GM21723 (cell line): ENCODE results near the gene ALDH2.
"Not testable (repeated sequence)": the region's sequence is repeated elsewhere in the genome, so short reads cannot be mapped to it uniquely, and the experiment has no call there.

Experiments
- ATAC-seq: cut with Tn5 transposase; IDR thresholded peaks from one replicate; pipeline ENCODE4 v1.9.1; 2021; ENCODE audit warnings: mild to moderate bottlenecking, moderate library complexity; ENCODE audit not compliant: unreplicated experiment

ALDH2 gene

DNA sequence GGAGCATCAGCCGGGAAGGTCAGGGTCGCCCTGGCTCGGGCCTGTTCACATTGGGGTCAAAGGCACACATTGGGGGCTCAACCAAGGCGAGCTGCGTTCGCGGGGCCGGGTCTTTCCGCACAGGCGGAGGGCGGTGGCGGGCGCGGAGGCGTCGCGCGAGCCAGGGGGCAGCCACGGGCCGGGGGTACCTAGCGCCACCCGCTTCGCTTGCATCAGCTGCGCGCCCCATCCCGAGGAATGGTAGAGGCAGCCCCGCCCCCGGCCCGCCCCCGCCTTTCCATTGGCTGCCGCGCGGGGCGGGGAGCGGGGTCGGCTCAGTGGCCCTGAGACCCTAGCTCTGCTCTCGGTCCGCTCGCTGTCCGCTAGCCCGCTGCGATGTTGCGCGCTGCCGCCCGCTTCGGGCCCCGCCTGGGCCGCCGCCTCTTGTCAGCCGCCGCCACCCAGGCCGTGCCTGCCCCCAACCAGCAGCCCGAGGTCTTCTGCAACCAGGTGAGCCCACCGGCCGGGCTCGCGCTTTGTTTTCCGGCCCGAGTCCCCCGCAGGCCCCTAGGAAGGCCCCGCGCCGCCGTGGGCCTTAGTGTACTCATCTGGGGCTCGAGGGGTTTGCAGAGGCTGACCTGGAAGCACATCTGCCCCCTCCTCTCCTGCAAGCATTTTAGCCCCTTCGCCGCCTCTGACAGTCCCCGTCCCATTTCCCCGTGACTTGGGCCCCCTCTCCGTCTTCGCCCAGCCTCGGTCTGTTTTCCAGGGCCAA is at the start of gene ALDH2:
Gene ALDH2 (plus strand): TSS at position 326 of the 754 bp plus-strand sequence. CDS start 50 bp downstream, at position 376.
- peak; percentile 49 for ATAC-seq

DNA sequence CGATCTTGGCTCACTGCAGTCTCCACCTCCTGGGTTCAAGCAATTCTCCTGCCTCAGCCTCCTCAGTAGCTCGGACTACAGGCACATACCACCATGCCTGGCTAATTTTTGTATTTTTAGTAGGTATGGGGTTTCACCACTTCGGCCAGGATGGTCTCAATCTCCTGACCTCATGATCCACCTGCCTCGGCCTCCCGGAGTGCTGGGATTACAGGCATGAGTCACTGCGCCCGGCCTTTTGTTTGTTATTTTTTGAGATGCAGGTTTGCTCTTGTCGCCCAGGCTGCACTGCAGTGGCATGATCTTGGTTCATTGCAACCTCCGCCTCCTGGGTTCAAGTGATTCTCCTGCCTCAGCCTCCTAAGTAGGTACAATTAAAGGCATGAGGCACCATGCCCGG is 47.4 kb upstream of the ALDH2 start:
- not testable (repeated sequence) for ATAC-seq

DNA sequence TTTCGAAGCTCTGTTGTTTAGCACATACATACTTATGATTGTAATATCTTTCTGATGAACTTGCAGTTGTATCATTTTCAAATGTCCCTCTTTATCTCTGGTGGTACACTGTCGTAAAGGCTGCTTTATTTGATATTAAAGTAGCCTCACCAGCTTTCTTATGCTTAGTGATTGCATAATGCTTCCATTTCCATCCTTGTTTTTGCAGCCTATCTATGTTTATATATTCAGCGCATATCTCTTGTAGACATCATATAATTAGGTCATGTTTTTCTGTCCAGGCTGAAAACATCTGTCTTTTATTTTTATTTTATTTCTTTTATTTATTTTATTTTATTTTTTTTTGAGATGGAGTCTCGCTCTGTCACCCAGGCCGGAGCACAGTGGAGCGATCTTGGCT is 46.3 kb upstream of the ALDH2 start:
- ATAC-seq, result no peak

DNA sequence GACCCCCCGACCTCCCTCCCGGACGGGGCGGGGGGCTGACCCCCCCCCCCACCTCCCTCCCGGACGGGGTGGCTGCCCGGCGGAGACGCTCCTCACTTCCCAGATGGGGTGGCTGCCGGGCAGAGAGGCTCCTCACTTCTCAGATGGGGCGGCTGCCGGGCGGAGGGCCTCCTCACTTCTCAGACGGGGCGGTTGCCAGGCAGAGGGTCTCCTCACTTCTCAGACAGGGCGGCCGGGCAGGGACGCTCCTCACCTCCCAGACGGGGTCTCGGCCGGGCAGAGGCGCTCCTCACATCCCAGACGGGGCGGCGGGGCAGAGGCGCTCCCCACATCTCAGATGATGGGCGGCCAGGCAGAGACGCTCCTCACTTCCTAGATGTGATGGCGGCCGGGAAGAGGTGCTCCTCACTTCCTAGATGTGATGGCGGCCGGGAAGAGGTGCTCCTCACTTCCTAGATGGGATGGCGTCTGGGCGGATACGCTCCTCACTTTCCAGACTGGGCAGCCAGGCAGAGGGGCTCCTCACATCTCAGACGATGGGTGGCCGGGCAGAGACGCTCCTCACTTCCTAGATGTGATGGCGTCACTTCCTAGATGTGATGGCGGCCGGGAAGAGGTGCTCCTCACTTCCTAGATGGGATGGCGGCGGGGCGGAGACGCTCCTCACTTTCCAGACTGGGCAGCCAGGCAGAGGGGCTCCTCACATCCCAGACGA is 42.9 kb upstream of the ALDH2 start:
- not testable (repeated sequence) for ATAC-seq

DNA sequence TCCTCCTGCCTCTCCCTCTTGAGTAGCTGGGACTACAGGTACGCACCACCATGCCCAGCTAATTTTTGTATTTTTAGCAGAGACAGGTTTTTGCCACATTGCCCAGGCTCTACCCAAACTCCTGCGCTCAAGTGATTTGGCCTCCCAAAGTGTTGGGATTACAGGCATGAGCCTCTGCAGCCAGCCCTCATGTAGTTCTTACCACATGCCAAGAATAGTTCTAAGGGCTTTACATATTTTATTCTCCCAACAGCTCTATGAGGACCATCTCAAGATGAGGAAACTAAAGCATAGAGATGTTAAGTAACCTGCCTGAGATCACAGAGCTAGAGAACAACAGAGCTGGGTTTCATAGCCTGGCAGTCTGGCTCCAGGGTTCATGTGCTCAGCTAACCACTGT is 37.9 kb upstream of the ALDH2 start:
- ATAC-seq, result no peak

DNA sequence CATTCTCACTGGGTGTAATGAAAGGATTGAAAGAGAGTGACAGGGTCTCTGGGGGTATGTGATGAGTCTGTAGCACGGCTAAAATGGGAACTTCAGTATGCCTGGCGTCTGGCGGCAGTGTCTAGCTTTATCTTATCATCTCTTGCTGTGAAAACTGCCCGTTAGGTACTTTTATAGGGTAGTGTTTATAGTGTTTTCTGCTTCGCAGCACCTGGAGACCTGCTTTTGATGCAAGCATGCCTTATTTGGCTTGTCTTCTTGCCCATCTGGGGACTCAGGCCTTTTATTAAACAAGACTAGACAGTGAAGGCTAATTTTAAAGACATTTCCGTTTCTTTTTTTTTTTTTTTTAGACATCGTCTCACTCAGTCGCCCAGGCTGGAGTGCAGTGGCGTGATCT is 36.3 kb upstream of the ALDH2 start:
- no peak for ATAC-seq

DNA sequence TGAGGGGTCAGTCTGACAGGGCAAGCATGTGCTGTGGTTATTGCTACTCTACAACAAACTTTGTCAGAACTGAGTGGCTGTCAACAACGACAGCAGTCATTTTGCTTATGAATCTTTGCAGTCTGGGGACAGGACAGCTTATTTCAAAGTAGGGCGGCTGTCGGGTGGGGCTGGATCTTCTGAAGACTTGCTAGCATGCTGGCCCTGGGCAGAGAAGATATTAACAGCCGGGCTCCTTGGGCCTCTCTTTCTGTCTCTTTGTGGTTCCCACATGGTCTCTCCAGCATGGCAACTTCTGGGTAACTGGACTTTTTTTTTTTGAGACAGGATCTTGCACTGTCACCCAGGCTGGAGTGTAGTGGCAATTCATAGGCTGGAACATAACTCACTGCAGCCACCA is 33.9 kb upstream of the ALDH2 start:
- no peak for ATAC-seq

DNA sequence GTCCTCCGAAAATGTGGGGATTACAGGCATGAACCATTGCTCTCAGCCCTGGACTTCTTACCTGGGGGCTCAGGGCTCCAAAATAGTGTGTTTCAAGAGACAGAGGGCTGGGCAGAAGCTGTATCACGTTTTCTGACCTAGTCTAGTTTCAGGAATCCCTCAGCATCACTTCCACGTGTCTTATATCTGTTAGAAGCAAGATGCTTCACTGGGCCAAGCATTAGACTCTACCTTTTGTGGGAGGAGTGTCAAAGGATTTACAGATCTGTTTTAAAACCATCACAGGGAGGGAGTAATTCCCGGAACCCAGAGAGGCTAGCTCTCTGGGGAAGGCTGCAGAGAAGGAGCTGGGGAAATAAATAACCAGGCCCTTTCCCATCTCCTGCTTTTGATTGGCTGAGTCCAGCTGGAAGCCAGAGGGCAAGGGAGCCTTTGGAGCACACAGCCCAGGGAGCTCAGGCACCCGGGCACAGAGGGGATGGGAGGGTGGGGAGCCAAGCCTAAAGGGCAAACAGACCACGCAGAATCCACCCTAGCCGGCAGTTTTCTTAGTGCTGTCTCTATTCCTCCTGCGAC is 33.3 kb upstream of the ALDH2 start:
- no peak for ATAC-seq

DNA sequence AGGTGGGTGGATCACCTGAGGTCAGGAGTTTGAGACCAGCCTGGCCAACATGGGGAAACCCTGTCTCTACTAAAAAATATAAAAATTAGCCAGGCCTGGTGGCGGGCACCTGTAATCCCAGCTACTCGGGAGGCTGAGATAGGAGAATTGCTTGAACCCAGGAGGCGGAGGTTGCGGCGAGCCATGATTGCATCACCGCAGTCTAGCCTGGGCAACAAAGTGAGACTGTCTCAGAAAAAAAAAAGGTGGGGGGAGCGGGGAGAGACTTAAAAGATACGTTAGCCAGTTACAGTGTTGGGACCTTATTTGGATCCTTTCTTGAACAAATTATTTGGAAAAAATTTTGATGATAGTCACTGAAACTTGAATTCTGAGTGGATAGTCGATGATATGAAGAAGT is 27.2 kb upstream of the ALDH2 start:
- not testable (repeated sequence) for ATAC-seq

DNA sequence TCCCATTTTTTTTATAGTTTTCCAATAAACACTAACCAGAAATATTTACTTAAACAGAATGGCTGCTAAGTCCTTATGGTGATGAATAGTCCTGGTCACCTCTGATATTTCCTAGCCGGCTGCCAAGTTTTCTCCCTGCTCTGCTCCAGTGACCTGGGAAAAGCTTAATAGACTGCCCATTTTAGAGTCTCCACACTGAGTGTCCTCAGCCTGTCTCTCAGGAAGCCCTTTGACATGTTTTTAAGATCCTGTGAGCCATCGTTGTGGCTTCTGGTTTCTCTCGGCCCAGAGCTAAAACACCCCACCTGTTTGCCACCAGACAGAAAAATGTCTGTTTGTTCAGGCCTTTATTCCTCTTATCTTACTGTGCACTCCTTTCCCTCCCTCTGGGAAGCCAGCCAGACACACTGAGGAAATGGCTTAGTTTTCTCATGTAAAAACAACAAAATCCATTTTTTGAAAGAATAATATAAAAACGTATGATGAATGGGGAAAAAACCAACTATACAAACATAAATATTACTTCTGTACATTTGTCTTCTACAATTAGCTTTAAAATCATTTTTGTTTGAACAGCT is 25.4 kb upstream of the ALDH2 start:
- ATAC-seq, result no peak

DNA sequence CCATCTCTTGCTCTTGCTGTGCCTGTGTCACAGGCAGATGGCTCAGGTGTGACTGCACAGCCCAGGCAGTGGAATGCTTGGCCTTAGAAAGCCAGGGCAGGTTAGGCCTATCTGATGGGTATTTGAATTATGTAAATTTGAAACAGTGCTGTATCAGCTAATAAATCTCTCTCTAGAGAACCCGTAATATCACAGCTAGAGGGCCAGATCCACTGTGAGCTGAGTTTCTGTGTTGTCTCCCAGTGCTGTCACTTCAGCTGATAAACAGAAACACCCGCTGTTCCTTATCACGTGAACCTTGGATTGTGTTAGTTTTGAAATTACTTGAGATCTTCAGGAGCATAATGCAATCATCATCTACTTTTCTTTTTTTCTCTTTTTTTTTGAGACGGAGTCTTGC is 21.5 kb upstream of the ALDH2 start:
- ATAC-seq, result no peak

DNA sequence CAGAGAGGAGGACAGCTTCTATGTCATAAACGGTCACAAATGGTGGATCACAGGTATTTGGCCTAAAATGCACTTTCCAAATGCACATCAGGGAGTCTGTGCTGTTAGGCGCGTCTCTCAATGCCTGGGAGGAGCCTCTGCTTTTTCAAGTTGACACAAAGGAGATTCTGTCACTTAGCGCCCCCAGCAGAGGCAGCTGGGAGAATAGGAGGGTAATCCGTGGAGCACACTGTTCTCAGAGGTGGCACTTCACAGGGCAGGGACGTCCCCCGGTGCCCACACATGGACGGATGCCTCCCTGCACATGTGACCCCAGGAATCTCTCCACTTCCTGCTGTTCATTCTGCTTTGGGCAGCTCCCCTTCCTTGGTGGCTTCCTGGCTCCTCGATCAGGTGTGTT is 19.4 kb upstream of the ALDH2 start:
- ATAC-seq, result no peak

DNA sequence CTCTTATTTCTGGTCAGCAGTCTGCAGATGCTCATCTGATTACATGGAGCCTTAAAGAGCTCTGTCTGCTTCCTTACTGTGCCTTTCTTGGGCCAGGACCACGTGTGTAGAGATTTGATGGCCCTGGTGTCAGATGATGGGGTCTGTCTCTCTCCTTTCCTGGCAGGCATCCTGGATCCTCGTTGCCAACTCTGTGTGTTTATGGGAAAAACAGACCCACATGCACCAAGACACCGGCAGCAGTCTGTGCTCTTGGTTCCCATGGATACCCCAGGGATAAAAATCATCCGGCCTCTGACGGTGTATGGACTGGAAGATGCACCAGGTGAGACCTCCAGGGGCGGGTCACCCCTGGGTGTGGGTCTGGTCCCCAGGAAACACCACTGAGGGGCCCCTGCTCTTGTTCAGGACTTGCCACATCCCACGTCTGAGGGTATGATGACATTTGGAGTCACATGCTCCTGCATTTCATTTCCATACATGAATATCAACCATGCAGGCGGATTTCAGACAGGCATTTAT is 18.5 kb upstream of the ALDH2 start:
- ATAC-seq, result no peak

DNA sequence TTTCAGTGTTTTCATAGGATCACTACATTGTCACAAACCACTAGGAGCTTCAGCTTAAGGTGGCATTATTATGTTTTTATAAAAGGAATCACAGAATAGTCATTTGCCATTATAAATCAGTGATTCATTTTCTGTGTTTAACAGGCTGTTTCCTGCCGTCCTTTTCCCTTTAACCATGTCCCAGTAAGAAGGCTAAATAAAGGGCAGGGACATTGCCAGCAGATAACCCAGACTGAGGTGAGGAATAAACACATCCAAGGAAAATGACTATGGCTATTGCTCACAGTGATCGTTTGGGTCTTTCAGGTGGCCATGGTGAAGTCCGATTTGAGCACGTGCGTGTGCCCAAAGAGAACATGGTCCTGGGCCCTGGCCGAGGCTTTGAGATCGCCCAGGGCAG is 17.9 kb upstream of the ALDH2 start:
- no peak for ATAC-seq

DNA sequence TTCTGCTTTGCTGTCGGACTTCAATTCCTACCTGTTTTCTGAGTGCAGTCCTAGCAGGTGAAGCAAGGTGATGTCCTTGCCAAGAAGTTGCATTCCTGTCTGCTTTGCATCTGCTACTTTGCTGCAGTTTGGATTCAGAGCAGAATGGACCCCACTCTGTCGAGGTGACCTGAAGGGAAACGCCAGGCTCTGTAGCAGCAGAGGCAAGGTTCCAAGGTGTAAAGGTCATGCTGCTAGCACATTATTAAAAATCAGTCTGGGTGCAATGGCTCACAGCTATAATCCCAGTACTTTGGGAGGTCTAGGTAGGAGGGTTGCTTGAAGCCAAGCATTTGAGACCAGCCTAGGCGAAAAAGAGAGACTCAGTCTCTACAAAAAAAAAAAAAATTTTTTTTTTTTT is 17.3 kb upstream of the ALDH2 start:
- ATAC-seq, result no peak

DNA sequence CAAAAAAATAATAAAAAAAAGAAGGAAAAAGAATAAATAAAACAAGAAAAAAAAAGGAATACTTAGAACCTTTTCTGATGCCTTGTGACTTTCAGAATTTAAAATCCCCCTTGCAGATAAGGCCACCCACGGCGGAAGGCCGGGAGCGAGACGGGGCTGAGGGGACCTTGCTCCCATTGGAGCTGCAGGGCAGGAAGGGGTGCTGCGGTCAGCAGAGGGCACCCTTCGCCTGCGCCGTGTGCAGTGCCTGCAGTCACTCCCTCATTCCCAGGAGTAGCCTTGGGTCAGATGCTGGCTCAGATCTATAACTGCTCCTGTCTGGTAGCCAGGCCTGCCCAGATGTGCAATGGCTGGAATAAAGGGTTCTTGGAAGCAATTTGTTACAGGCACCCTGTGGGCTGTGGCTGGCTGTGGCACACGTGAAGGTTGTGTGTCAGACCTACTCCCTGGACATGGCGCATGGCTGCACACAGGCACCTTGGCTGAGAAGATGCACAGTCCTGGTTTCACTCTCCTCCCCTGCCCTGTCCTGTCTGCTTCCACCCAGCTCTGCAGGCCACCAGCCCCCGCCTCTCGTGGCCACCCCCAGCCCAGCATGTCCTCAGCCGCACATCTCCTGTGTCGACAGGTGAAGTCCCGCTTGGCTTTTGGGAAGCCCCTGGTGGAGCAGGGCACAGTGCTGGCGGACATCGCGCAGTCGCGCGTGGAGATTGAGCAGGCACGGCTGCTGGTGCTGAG is 13.4 kb upstream of the ALDH2 start:
- no peak for ATAC-seq

DNA sequence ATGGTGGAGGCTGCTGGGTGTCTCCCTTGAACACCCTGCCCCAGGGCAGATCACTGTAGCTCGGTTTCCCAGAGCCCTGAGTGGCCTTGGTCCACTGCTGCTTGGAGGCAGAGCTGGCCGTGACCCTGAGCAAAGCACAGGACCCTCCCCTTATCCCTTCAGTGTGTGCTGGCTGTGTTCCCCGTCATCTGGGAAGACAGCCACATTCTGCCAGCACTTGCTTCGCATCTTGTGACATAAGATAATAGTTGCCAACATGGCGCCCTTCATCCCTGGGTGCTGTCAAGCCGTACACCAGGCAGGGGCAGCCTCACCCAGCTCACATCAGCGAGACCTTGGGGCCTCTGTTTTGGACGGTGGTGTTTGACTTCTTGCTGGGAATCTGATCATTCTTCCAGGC is 12.1 kb upstream of the ALDH2 start:
- ATAC-seq, result no peak

DNA sequence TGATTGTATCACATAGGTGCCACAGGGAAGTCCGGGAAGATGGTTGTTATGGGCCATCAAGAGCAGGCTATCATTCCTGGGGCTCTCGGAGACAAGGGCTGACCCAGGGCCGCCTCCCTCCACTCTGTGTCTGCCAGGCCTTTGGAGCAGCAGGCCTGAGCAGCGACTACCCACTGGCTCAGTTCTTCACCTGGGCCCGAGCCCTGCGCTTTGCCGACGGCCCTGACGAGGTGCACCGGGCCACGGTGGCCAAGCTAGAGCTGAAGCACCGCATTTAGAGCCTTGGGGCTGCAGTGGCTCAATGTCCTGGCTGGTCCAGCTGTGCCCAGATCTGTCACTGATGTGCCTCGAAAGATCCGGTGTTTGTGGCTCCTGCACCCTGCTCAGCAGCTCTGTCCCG is 10.5 kb upstream of the ALDH2 start:
- ATAC-seq, result no peak

DNA sequence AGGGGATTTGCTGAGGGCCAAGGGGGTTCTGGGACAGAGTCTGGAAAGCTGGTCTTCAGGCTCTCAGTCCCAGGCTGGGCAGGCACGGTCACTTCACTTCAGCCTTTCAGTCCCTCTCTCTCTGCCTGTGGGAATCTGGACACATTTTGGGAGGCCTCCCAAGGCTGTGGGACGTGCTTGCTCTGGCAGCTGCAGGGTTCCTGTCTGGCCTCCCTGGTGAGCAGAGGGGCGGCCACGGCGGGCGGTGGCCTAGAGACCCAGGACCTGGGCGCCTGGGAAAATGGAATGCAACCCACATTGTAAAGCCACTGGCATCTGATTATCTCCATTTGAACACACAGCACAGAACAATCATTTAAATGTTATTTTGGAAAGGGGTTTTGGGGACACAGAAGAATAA is 10.1 kb upstream of the ALDH2 start:
- ATAC-seq, result no peak

DNA sequence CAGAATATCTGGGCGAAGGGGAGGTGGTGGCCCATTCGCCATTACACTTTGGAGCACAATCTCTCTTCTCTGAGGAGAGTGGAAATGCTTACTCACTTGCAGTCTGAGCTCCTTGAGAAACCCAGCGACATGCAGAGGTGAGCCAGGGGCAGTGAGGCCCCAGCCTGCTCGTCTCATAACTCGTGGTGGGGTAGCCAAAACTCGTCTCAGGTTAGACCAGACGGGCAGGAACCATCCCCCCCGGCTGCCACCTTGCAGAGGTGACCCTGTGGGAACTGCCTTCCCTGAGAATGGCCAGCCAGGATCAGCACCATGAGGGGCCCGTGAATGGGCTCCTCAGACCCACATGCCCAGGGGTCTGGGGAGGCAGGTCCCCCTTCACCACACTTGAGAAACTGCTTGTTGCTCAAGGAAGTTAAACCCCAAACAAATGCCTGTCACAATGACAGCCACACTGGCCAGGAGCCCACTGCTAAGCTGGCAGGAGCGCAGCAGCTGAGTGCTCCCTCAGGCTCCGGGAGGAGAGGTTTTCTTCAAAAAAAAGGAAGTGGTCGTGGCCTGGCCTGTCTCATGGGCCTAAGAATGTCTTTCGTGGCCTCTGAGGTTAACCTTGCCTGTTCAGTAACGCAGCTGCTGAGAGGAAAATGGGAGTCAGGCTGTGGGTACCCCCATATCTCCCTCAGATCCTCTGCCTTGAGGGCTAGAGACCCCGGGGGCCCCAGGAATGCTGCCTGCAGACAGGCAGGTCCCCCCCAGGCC is 9.2 kb upstream of the ALDH2 start:
- ATAC-seq, result peak; percentile 55
